Stimulated activated naive CD8-positive, alpha-beta T cell treated with anti-CD3 and anti-CD28 coated beads, Interleukin-15, Interleukin-2, amounts not matched to agents 100 ng/mL and 50 ng/mL, for 24 hours (primary cell): ENCODE data around the gene MYBPC2.

Experiments
- H3K27ac Mint-ChIP-seq: one replicate; pipeline ENCODE4 v1.8.0; 2021; ENCODE audit warnings: mild to moderate bottlenecking, mixed read lengths
- H3K27me3 Mint-ChIP-seq: one replicate; pipeline ENCODE4 v1.8.0; 2021; ENCODE audit warnings: mixed read lengths
- H3K36me3 Mint-ChIP-seq: one replicate; pipeline ENCODE4 v1.8.0; 2021; ENCODE audit warnings: low read depth, mixed read lengths
- H3K4me1 Mint-ChIP-seq: one replicate; pipeline ENCODE4 v1.8.0; 2021; ENCODE audit warnings: low read depth, mixed read lengths
- H3K4me3 Mint-ChIP-seq: one replicate; pipeline ENCODE4 v1.8.0; 2021; ENCODE audit warnings: mild to moderate bottlenecking, mixed read lengths
- H3K9me3 Mint-ChIP-seq: one replicate; pipeline ENCODE4 v1.8.0; 2021; ENCODE audit warnings: mixed read lengths

The MYBPC2 gene

GRCh38 chr19:50418176-50419021 is 14.3 kb upstream of the MYBPC2 start, which contains the start of gene SPIB:
TSS of gene SPIB (plus strand) at chr19:50418938. CDS start at chr19:50418963, 25 bp downstream.
- no peaks in the 10 kb centered on the region for H3K9me3 Mint-ChIP-seq
- H3K36me3 Mint-ChIP-seq, result peaks cover 14% of the 10 kb centered on the region
- peaks cover 24% of the 10 kb centered on the region for H3K4me1 Mint-ChIP-seq
- H3K27me3 Mint-ChIP-seq, result peaks cover 16% of the 10 kb centered on the region
- peak within 1 kb of the TSS; percentile 79 for H3K4me3 Mint-ChIP-seq
- H3K27ac Mint-ChIP-seq, result peak within 1 kb of the TSS; percentile 73

GRCh38 chr19:50419022-50419579 is 13.6 kb upstream of the MYBPC2 start:
- H3K27me3 Mint-ChIP-seq, result peaks cover 16% of the 10 kb centered on the region
- H3K4me1 Mint-ChIP-seq, result peaks cover 24% of the 10 kb centered on the region
- peaks cover 17% of the 10 kb centered on the region for H3K36me3 Mint-ChIP-seq
- H3K27ac Mint-ChIP-seq, result peak overlapping the region; percentile 73
- peak overlapping the region; percentile 79 for H3K4me3 Mint-ChIP-seq
- no peaks in the 10 kb centered on the region for H3K9me3 Mint-ChIP-seq

DNA sequence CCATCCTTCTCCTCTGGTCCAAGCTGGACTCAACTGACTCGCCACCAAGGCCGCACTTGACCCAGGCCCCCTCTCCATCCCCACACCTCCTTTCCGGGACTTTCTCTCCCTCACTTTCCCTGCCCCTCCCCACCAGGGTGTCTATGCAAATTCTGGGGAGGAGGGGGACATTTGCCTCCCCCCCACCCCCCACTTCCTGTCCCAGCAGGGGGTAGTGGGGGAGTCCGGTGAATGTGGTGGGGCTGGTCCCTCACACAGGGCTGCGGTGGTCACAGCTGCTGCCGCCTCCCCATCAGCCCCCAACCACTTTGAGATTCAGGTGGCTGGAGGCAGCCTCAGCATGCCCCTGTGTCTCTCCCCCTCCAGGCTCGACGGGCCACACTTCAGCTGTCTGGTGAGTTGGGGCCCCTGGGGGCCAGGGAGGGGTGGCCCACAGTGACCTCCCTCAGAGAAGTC is 13.1 kb upstream of the MYBPC2 start:
- H3K27ac Mint-ChIP-seq, result peak overlapping the region; percentile 73
- peaks cover 16% of the 10 kb centered on the region for H3K27me3 Mint-ChIP-seq
- H3K9me3 Mint-ChIP-seq, result no peaks in the 10 kb centered on the region
- H3K4me1 Mint-ChIP-seq, result peaks cover 24% of the 10 kb centered on the region
- H3K4me3 Mint-ChIP-seq, result peak overlapping the region; percentile 79
- peaks cover 18% of the 10 kb centered on the region for H3K36me3 Mint-ChIP-seq

DNA sequence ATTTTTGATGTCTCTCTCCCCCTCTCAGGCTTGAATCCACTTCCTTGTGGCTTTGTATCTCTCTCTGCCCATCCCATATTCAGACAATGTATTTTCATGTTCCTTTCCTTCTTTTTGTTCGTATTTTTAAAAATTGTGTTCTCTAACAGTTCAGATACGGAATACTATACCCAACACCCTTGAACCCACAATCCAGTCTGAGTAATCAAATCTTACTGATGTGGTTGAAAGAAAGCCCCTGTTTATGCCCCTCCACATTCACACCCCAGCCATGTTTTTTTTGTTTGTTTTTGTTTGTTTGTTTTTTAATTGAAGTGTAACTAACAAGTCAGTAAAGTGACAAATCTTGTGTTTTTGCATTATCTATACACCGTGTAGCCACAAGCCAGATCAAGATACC is 12.6 kb upstream of the MYBPC2 start:
- peaks cover 24% of the 10 kb centered on the region for H3K4me1 Mint-ChIP-seq
- peak overlapping the region; percentile 29 for H3K27ac Mint-ChIP-seq
- H3K36me3 Mint-ChIP-seq, result peaks cover 18% of the 10 kb centered on the region
- H3K27me3 Mint-ChIP-seq, result peaks cover 16% of the 10 kb centered on the region
- H3K9me3 Mint-ChIP-seq, result no peaks in the 10 kb centered on the region
- peak overlapping the region; percentile 79 for H3K4me3 Mint-ChIP-seq

DNA sequence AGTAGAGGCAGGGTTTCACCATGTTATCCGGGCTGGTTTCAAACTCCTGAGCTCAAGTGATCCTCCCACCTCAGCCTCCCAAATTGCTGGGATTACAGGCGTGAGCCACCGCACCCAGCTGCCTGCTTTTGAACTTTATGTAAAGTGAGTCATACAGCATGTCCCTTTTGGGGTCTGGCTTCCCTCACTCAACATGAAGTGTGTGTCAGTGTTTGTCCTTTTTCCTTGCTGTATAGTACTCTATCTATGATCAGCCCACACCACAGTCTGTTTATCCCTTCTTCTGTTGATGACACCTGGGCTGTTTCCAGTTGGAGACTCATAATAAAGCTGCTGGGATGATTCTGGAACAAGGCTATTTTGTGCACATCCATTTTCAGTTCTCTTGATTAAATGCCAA is 11.9 kb upstream of the MYBPC2 start:
- H3K36me3 Mint-ChIP-seq, result peaks cover 18% of the 10 kb centered on the region
- peaks cover 24% of the 10 kb centered on the region for H3K4me1 Mint-ChIP-seq
- H3K27ac Mint-ChIP-seq, result no peak overlapping the region

GRCh38 chr19:50422397-50423278 is 10.1 kb upstream of the MYBPC2 start:
- Mint-ChIP-seq H3K27ac (no peak overlapping the region), H3K4me3 (no peak overlapping the region), H3K36me3 (peaks cover 18% of the 10 kb centered on the region), H3K4me1 (peaks cover 24% of the 10 kb centered on the region), H3K27me3 (peaks cover 16% of the 10 kb centered on the region), H3K9me3 (no peaks in the 10 kb centered on the region)

More for the DNA sequence above, 11.9 kb upstream of the MYBPC2 start:
- no peaks in the 10 kb centered on the region for H3K9me3 Mint-ChIP-seq
- peaks cover 16% of the 10 kb centered on the region for H3K27me3 Mint-ChIP-seq
- peak overlapping the region; percentile 79 for H3K4me3 Mint-ChIP-seq

GRCh38 chr19:50423279-50424113 is 9.2 kb upstream of the MYBPC2 start:
- peaks cover 21% of the 10 kb centered on the region for H3K4me1 Mint-ChIP-seq
- H3K4me3 Mint-ChIP-seq, result no peak overlapping the region
- no peak overlapping the region for H3K27ac Mint-ChIP-seq
- no peaks in the 10 kb centered on the region for H3K9me3 Mint-ChIP-seq
- peaks cover 16% of the 10 kb centered on the region for H3K27me3 Mint-ChIP-seq
- H3K36me3 Mint-ChIP-seq, result peaks cover 18% of the 10 kb centered on the region

DNA sequence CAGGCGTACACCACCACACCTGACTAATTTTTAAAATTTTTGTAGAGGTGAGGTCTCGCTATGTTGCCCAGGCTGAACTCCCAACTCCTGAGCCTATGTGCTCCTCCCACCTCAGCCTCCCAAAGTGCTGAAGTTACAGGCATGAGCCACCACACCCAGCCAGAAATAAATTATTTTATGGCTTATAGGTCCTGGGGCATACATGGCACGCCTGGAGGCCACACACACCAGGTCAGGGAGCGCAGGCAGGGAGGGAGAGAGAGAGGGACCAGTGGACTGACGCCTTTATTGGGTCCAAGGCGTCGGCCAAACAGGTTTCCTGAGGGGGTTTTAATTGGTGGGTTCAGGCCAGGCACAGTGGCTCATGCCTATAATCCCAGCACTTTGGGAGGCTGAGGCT is 7.1 kb upstream of the MYBPC2 start:
- Mint-ChIP-seq H3K9me3 (no peaks in the 10 kb centered on the region), H3K4me1 (peaks cover 11% of the 10 kb centered on the region), H3K27me3 (peaks cover 9% of the 10 kb centered on the region), H3K36me3 (peaks cover 8% of the 10 kb centered on the region), H3K4me3 (no peak overlapping the region), H3K27ac (no peak overlapping the region)

GRCh38 chr19:50427318-50427925 is 5.3 kb upstream of the MYBPC2 start:
- no peak overlapping the region for H3K4me3 Mint-ChIP-seq
- no peaks in the 10 kb centered on the region for H3K9me3 Mint-ChIP-seq
- H3K27ac Mint-ChIP-seq, result no peak overlapping the region
- peaks cover 19% of the 10 kb centered on the region for H3K4me1 Mint-ChIP-seq
- H3K36me3 Mint-ChIP-seq, result peaks cover 5% of the 10 kb centered on the region
- peaks cover 15% of the 10 kb centered on the region for H3K27me3 Mint-ChIP-seq

GRCh38 chr19:50427997-50428425 is 4.7 kb upstream of the MYBPC2 start:
- Mint-ChIP-seq H3K9me3 (no peaks in the 10 kb centered on the region), H3K27me3 (peaks cover 17% of the 10 kb centered on the region), H3K4me1 (peaks cover 21% of the 10 kb centered on the region), H3K27ac (no peak overlapping the region), H3K4me3 (peak overlapping the region; percentile 17), H3K36me3 (peaks cover 5% of the 10 kb centered on the region)

DNA sequence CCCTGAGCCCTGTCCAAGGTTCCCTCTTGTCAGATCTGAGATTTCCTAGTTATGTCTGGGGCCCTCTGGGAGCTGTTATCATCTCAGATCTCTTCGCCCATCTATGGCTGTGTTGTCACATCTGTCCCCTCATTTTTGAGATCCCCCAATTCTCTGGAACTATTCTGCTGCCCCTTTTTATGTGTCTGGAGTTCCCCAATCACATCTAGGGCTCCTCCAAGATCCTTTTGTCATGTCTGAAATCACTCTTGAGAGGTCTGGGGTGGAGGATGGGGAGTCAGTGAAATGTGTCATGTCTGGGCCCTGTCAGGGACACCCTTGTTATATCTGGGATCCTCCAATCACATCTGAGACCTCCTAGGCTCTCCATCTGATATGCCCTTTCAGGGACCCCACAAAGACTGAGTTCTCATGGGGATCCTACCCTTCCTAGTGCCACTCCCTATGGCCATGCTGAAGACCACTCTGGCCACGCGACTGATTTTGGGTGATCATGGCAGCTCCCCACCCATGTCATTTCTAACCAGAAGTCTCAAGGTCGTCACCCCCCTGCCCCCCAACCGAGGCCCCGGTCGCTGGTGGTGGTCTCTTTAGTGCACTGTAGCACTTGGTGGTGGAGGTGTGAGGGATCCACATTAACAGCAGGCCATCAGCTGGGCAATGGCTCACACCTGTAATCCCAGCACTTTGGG is 3.8 kb upstream of the MYBPC2 start:
- Mint-ChIP-seq H3K36me3 (peaks cover 3% of the 10 kb centered on the region), H3K27me3 (peaks cover 21% of the 10 kb centered on the region), H3K4me1 (peaks cover 24% of the 10 kb centered on the region), H3K4me3 (no peak overlapping the region), H3K27ac (no peak overlapping the region), H3K9me3 (no peaks in the 10 kb centered on the region)

DNA sequence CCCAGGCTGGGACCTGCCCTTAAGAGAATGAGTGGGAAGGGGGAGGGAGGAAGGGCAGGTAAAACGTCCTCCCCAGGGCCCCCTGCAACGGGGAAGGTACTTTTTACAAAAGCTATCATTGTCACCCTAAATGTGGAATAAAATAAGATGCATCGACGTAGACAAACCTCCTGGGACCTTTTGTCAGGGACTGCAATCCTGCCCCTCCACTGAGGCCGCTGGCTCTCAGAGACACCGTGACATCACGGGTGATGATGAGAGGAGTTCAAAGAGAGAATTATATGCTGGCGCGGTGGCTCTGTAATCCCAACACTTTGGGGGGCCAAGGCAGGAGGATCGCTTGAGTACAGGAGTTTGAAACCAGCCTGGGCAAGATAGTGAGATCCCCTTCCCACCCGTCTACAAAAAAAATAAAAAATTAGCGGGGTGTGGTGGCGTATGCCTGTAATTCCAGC is 1.8 kb upstream of the MYBPC2 start:
- Mint-ChIP-seq H3K27ac (peak overlapping the region; percentile 86), H3K9me3 (no peaks in the 10 kb centered on the region), H3K36me3 (no peaks in the 10 kb centered on the region), H3K4me3 (peak overlapping the region; percentile 82), H3K27me3 (peaks cover 21% of the 10 kb centered on the region), H3K4me1 (peaks cover 29% of the 10 kb centered on the region)
